ENCODE data around the gene SLC31A1.

DNA sequence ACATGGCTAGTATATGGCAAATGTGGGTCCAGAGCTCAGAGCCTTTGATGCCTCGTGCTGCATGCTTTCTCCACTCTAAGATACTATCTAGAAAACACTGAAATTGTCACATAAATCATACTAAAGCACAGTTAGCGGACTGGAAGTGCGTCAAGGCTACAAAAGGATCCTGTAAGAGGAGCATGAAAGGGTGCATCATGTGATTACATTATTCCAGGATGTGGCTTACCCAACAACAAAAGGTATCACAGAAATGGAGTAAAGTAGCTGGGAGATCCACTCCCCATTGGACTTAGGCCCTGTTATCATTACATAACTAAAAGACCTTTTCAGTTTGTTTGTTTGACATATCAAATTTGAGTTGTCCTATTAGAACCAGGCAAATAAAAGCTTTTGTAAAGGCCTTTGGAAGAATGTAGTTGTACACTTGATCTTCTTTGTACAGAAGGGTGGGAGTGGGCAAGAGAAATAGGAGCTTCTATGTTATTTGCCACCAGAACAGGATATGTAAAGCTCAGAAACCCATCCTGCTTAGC is 6.9 kb downstream of the SLC31A1 start:
- TF ChIP-seq REST (IDR thresholded peaks at IDR 0.05; ENCODE audit: low read depth) (no peak), FOXM1 (IDR thresholded peaks at IDR 0.05; ENCODE audit: borderline replicate concordance, low read depth) (no peak), CEBPB (IDR thresholded peaks at IDR 0.05) (no peak), TAF1 (IDR thresholded peaks at IDR 0.05; ENCODE audit: low read depth) (no peak), ZBTB7A (IDR thresholded peaks at IDR 0.05; ENCODE audit: low read depth) (no peak), EP300 (IDR thresholded peaks at IDR 0.05; ENCODE audit: borderline replicate concordance) (no peak), YY1 (IDR thresholded peaks at IDR 0.05; ENCODE audit: low read depth) (no peak), TEAD4 (IDR thresholded peaks at IDR 0.05) (no peak), EGR1 (IDR thresholded peaks at IDR 0.05) (no peak), CREB1 (IDR thresholded peaks at IDR 0.05; ENCODE audit: low read depth) (no peak), TCF12 (IDR thresholded peaks at IDR 0.05; ENCODE audit: low read depth) (no peak), NFIC (IDR thresholded peaks at IDR 0.05) (no peak), RAD21 (IDR thresholded peaks at IDR 0.05; ENCODE audit: low read depth) (no peak)
- TF ChIP-seq, protein P1, sequence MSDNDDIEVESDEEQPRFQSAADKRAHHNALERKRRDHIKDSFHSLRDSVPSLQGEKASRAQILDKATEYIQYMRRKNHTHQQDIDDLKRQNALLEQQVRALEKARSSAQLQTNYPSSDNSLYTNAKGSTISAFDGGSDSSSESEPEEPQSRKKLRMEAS (IDR thresholded peaks at IDR 0.05), result no peak

Data from Ishikawa (cell line).